Smooth muscle cell of trachea (primary cell): Measurements from ENCODE around the gene SLC39A2. TPM values are rescaled to one million over a fixed set of nuclear protein-coding genes. Genes with fewer than 3 reads are reported as not detected.

Source experiments
- total RNA-seq: library from RNA; depleted of rRNA; stranded (reverse); fragments of >200 nt; gene quantifications from 2 replicates; pipeline ENCODE4 v1.2.1, GENCODE V29; 2014

SLC39A2 gene, protein sequence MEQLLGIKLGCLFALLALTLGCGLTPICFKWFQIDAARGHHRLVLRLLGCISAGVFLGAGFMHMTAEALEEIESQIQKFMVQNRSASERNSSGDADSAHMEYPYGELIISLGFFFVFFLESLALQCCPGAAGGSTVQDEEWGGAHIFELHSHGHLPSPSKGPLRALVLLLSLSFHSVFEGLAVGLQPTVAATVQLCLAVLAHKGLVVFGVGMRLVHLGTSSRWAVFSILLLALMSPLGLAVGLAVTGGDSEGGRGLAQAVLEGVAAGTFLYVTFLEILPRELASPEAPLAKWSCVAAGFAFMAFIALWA
- 0.17 TPM in 1 of 2 replicates, not detected in the other for total RNA-seq

DNA sequence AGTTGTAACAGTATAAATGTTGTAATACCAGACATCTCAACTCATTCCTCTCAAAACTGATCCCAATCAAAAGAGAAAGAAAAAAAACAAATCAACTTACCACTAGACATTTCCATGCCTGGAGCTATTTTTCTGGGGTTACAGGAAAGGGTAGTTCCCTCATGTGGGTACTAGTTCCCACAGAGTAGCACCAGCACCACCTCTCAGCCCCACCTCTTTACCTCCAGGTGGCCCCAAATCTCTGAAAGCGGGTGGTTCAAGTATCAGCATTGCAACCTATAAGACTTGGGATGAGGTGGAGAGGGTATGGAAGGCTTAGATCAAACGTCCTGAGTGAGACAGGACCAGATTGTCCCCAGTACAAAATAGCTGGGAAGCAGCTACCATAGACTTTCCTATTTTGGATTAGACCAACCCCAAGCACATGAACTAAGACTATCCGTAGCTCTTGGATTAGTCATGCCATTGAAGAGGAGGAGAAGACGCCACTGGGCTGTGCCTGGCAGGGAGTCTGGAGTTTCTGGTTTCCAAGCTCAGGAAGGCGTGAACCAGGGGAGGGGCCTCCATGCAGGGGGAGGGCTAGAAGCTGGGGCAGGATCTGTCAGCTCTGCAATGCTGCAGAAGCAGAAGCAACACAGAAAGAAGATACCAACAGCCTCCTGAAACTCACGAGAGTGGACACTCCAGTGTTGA lies at the start of gene SLC39A2:
Gene SLC39A2 (plus strand): TSS at position 620 of the 693 bp plus-strand sequence. CDS start 154 bp downstream, outside the sequence.

DNA sequence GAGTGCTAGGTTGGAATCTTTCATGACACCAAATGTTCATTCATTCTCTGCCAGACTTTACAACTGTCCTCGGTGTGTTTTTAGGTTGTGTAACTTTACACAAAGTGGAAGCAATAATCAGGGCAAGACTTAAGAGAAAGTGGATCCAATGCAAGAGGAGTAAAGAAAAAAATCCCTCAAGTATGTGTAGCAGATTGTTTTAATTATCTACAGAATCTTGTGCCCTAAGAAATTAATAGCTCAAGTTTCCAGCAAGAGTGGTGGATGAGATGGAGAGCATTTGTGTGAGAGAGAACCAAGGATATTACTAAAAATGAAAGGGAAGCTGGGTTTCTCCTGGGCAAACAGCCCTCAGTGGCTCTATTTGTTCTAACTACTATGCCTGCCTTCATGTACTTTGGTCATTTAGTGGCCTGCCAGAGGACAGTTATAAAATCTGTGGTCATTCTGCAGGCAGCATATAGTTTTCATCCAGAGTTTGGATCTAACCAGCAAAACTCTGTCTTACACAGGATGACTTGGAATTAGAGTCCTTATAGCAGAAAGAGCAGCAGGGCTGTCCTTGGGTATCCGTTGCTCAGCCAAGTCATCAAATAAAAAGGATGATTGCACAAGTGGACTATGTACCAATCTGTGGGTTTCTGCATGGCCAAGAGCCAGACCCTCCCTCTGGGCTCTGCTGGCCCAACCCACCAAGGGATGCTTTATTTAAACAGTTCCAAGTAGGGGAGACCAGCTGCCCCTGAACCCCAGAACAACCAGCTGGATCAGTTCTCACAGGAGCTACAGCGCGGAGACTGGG lies 44.2 kb upstream of the SLC39A2 start, which contains the start of gene RNASE2:
Gene RNASE2 (plus strand): TSS at position 752 of the 802 bp plus-strand sequence. CDS start 285 bp downstream, outside the sequence.

DNA sequence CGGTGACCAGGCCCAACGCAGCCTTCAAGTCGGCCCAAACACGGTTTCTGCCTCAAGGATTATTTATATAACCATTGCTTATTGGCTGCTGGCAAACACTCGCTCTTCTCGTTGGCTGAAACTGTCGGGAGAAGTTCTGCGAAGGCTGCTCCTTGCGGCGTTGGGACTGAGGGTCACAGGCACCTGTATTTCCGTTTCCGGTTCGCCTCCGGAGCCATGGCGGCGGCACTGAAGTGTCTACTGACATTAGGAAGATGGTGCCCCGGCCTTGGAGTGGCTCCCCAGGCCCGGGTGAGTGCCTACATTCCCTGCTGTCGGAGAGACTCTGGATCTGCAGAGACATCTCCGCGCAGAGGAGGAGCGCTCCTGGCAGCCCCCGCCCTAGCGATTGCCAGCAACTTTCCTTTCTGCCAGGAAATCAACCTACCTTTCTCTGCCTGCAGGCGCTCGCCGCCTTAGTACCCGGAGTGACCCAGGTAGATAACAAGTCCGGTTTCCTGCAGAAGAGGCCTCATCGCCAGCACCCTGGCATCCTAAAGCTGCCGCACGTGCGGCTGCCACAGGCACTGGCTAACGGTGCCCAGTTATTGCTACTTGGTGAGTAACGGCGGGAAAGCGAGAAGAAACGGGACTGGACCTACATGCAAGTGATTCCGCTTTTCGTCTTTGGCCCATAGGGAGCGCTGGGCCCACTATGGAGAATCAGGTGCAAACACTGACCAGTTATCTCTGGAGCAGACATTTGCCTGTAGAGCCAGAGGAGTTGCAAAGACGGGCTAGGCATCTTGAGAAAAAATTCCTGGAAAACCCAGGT lies 9.1 kb upstream of the SLC39A2 start, which contains the start of gene METTL17:
Gene METTL17 (plus strand): TSS at position 194 of the 814 bp plus-strand sequence. CDS start 23 bp downstream, at position 217.

DNA sequence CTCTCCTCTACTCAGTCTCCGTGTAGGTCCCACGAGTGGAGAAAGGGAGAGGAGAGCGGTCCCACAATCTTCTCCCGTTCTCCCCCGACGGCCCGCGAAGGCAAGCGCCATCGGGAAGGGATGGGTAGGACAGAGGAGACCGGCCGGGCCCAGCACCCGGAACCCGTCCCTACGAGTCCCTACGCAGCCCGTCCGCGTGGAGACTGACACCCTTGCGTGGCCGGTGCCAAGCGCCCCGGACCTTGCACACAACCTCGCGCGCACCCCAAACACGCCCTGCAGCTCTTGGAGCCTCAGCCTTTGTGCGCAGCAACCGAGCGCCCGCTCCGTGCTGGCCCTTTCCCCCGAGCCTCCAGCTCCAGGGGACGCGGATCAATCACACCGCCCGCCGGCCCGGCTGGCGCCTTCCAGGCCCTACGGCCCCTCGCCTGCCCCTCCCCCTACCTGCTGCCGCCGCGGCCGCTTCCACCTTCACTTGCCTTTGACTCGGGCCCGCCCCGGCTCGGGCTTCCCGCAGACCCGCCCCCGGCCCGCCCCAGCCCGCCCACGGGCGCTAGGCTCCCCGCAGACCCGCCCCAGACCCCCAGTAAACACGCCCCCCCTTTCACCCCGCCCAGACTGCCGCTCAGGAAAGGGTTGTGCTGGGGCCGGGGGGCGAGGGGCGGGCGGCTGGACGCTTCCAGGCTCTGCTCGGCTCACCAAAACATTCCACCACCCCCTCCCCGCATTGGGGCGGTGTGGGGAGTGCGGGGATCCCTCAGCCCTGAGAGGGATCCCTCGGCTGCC lies 25.7 kb downstream of the SLC39A2 start, which contains the start of gene NDRG2:
Gene NDRG2 (minus strand): TSS at position 477 of the 786 bp plus-strand sequence. CDS start 1,746 bp downstream, outside the sequence.

DNA sequence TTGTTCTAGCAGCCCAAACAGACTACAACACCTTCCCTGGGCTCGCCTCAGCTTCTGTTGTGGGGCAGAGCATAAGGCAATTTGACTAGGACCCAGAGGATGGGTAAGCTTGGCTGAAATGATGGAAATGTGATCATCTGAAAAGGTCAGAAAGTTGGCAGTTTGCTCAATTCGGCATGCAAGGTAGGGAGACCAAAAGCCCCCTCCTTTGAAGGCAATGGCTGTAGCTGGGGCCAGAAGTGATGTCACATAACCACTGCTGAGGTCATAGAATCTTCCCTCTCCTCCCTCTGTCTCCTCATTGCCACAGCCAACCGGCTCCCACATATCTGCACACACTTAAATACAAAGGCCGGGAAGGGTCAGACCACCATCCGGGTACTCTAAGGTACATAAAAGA lies 30.8 kb downstream of the SLC39A2 start, which contains the start of gene TPPP2:
Gene TPPP2 (plus strand): TSS at position 301 of the 400 bp plus-strand sequence. CDS start 365 bp downstream, outside the sequence.

DNA sequence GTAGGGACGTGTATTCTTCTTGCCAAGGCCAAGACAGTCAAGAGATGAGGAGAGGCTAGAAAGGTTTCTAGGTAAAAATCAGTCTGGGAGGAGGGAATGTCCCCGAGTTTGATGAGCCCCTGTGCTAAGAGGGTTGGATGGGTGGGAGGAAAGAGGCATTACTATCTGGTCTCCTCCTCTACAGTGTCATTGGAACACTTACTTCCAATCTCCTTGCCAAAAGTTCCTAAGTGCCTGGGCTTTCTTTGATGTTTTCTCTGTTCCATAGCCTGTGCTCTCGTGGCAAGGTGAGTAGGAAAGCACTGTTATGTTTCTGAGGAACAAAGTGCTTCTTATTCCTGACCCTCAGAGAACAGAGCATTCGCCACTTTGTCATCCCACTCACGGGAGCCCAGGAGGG lies 35.6 kb downstream of the SLC39A2 start, which contains the start of gene RNASE13:
Gene RNASE13 (minus strand): TSS at position 101 of the 400 bp plus-strand sequence. CDS start 519 bp downstream, outside the sequence.

DNA sequence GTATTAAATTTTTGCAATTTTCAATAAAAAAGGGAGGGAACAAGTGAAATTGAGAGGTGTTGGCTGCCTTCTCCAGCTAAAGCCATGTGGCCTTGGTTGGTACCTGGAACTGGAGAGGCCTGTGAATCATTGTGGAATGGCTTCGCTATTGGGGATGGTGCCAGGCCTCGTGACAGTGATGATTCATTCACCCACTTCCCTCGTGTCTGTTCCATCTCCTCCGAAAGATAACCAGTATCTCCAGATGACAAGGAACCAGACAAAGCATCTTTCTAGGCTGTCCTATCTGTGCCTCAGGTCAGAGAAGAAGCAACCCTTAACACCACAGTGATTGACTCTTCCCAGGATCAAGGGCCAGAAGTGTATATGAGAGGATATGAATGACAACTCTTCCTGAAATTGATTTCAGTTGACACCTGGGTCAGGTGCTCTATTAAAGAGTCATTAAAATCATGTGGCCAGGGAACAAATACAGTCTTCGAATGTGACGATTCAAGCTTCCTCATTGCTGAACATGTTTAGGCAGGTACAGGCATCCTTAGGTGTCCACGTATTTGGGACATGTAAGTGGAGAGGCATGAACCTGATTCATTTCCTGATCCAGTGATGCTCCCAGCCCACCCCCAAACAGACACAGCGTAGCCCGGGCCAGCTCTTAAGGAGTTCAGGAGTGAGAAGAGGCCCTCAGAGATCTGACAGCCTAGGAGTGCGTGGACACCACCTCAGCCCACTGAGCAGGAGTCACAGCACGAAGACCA lies 42.8 kb downstream of the SLC39A2 start, which contains the start of gene RNASE7:
Gene RNASE7 (plus strand): TSS at position 687 of the 758 bp plus-strand sequence. CDS start 631 bp downstream, outside the sequence.

Other genes starting within 250 kb of the SLC39A2 start
- not detected in 2 replicates for gene EDDM3B, start 230.9 kb upstream of the SLC39A2 start, total RNA-seq
- not detected in 2 replicates for gene RNASE6, start 218.0 kb upstream of the SLC39A2 start, total RNA-seq
- gene RNASE1, start 196.4 kb upstream of the SLC39A2 start, total RNA-seq = not detected in 2 replicates
- not detected in 2 replicates for gene RNASE3, start 107.9 kb upstream of the SLC39A2 start, total RNA-seq
- not detected in 2 replicates for gene RNASE2, start 43.8 kb upstream of the SLC39A2 start, total RNA-seq
- gene METTL17, start 9.3 kb upstream of the SLC39A2 start, total RNA-seq = 42.5 and 59.8 TPM in 2 replicates
- 0.17 and 0.44 TPM in 2 replicates for gene NDRG2, start 25.8 kb downstream of the SLC39A2 start, total RNA-seq
- gene TPPP2, start 30.9 kb downstream of the SLC39A2 start, total RNA-seq = under 0.01 TPM in 1 of 2 replicates, not detected in the other
- not detected in 2 replicates for gene RNASE13, start 35.5 kb downstream of the SLC39A2 start, total RNA-seq
- 0.17 TPM in 1 of 2 replicates, not detected in the other for gene RNASE7, start 43.1 kb downstream of the SLC39A2 start, total RNA-seq
- not detected in 2 replicates for gene RNASE8, start 58.5 kb downstream of the SLC39A2 start, total RNA-seq
- 55.2 and 59.9 TPM in 2 replicates for gene ARHGEF40, start 71.0 kb downstream of the SLC39A2 start, total RNA-seq
- 1.5 and 5.1 TPM in 2 replicates for gene ZNF219, start 99.4 kb downstream of the SLC39A2 start, total RNA-seq
- 0.33 TPM in 1 of 2 replicates, not detected in the other for gene TMEM253, start 101.8 kb downstream of the SLC39A2 start, total RNA-seq
- 0.15 TPM in 1 of 2 replicates, not detected in the other for gene OR5AU1, start 156.8 kb downstream of the SLC39A2 start, total RNA-seq